Spleen (tissue), 11 donors: ENCODE results near the gene GINM1. TPM values are rescaled to one million over a fixed set of nuclear protein-coding genes. Genes with fewer than 3 reads are reported as not detected.

Experiments used
- DNase-seq: peaks from one replicate; pipeline ENCODE4 v3.0.0-alpha.2; 2020
- H3K27ac ChIP-seq, 8 donors: fragments of 200-600 bp; sonication (generic) in 7 of 8; 1 replicate in 4 of 8; 2 replicates in 4 of 8; pipeline versions ENCODE4 v1.5.0 to v1.8.0; 2016 to 2021; ENCODE audit warnings: inconsistent platforms in 4 of 8, mild to moderate bottlenecking in 4 of 8, moderate library complexity in 1 of 8
- H3K27me3 ChIP-seq, 7 donors: fragments of 200-600 bp; sonication (generic) in 6 of 7; replicated peaks in 1 of 7; 1 replicate in 4 of 7; 2 replicates in 3 of 7; pipeline versions ENCODE4 v1.5.0 to v1.8.0; 2016 to 2021; ENCODE audit warnings: inconsistent platforms in 3 of 7, mild to moderate bottlenecking in 1 of 7
- H3K36me3 ChIP-seq, 6 donors: fragments of 200-600 bp; sonication (generic) in 5 of 6; 1 replicate in 4 of 6; 2 replicates in 2 of 6; pipeline versions ENCODE4 v1.5.0 to v1.8.0; 2016 to 2021; ENCODE audit warnings: inconsistent platforms in 2 of 6
- H3K4me1 ChIP-seq, 6 donors: fragments of 200-600 bp; sonication (generic) in 5 of 6; 1 replicate in 3 of 6; 2 replicates in 3 of 6; pipeline versions ENCODE4 v1.5.0 to v1.8.0; 2016 to 2021; ENCODE audit warnings: inconsistent platforms in 3 of 6
- H3K4me3 ChIP-seq, 8 donors: fragments of 200-600 bp; sonication (generic) in 7 of 8; 1 replicate in 4 of 8; 2 replicates in 4 of 8; pipeline versions ENCODE4 v1.5.0 to v1.8.0; 2016 to 2021; ENCODE audit warnings: inconsistent platforms in 4 of 8, mild to moderate bottlenecking in 4 of 8, moderate library complexity in 2 of 8
- H3K9me3 ChIP-seq, 8 donors: fragments of 200-600 bp; sonication (generic) in 7 of 8; 1 replicate in 4 of 8; 2 replicates in 4 of 8; pipeline versions ENCODE4 v1.5.0 to v1.8.0; 2016 to 2021; ENCODE audit warnings: inconsistent platforms in 4 of 8
- POLR2A ChIP-seq, 3 donors: fragments of 450-650 bp; IDR thresholded peaks; one replicate each; pipeline ENCODE4 v1.5.1; 2017; ENCODE audit warnings: antibody characterized with exemption in 3 of 3, mild to moderate bottlenecking in 1 of 3
- POLR2AphosphoS5 ChIP-seq, 3 donors: sonication (generic); formaldehyde crosslinking; IDR thresholded peaks; one replicate each; pipeline ENCODE4 v1.5.1; 2017; ENCODE audit warnings: antibody characterized with exemption in 3 of 3
- WGBS, 5 donors: extraction: QIAGEN DNeasy Blood & Tissue Kit in 3 of 5; methylation state at CpG; one replicate each; pipeline versions ENCODE4 v1.1.5 to v1.1.7; 2013 to 2018; 5-methylcytosine and 5-hydroxymethylcytosine counted together
- intact Hi-C: fragments of 100-400 bp; cut with DNase I; formaldehyde crosslinking; loops from one replicate; pipeline ENCODE4 v1.15.0; 2023; ENCODE audit warnings: low total_unique reads
- polyA plus RNA-seq, 3 donors: library from polyadenylated mRNA; stranded (reverse); fragments of 200-250 nt; gene quantifications; one replicate each; pipeline ENCODE4 v1.2.1, GENCODE V29; 2013
- total RNA-seq, 7 donors: library from RNA; depleted of rRNA in 3 of 7; stranded (reverse); fragments of >200 nt in 3 of 7; fragmentation: NEBNext Ultra II Directional in 4 of 7; extraction: Animal tissue kit (Norgen Biotek cat#: 25700) in 4 of 7; gene quantifications; one replicate each; pipeline versions ENCODE4 v1.1.0 to v1.2.1, GENCODE V29; 2016 to 2021
- TF ChIP-seq, protein P1 (sequence below), 11 experiments: fragments of 200-600 bp in 7 of 11; fragments of 450-650 bp in 4 of 11; sonication (generic) in 4 of 11; IDR thresholded peaks in 8 of 11; conservative IDR thresholded peaks in 3 of 11; 1 replicate in 7 of 11; 2 replicates in 4 of 11; pipeline versions ENCODE4 v1.4.0 to v1.8.0; 2016 to 2021; ENCODE audit warnings: antibody characterized with exemption in 11 of 11, inconsistent platforms in 4 of 11, mild to moderate bottlenecking in 1 of 11
- donor health status: healthy with polysubstance abuse.
- donor health status: DM: no; HTN: no; CAD: no; lungs with moderate emphysema.
- donor health status: DM: no; HTN: no; CAD: no.
- donor health status: Bipolar disorder and iron deficiency.
- donor health status: healthy.
- donor health status: DM: no; HTN: no; CAD: no.
- donor health status: DM: yes; HTN: yes; CAD: no.

The GINM1 gene
- total and polyA plus RNA-seq, 10 donors: 16.7 to 47.7 (median 31.1) TPM

DNA sequence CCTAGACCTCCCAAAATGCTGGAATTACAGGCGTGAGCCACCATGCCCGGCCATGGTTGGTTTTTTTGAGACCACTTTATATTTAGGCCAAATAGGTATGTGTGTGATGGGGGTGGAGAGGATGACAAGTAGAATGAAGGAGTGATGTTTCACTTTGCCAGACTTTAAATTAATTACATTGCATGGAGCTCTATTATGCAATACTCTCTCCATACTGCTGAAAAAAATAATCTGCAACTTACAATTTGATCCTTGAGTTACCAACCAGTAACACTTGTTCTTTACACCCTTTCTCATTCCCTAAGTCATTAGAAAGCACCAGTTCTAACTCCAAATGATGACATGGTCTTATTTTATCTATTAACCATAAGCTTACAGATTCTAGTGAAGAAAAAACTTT is 26.8 kb downstream of the GINM1 start:
- no peaks in the 10 kb centered on the region for H3K4me1 ChIP-seq
- H3K36me3 ChIP-seq: peaks cover 3 to 100% (median 75%) of the 10 kb centered on the region in 6 donors
- DNase-seq: no peak
- TF ChIP-seq POLR2AphosphoS5 (IDR thresholded peaks at IDR 0.05): no peak
- TF ChIP-seq, protein P1, sequence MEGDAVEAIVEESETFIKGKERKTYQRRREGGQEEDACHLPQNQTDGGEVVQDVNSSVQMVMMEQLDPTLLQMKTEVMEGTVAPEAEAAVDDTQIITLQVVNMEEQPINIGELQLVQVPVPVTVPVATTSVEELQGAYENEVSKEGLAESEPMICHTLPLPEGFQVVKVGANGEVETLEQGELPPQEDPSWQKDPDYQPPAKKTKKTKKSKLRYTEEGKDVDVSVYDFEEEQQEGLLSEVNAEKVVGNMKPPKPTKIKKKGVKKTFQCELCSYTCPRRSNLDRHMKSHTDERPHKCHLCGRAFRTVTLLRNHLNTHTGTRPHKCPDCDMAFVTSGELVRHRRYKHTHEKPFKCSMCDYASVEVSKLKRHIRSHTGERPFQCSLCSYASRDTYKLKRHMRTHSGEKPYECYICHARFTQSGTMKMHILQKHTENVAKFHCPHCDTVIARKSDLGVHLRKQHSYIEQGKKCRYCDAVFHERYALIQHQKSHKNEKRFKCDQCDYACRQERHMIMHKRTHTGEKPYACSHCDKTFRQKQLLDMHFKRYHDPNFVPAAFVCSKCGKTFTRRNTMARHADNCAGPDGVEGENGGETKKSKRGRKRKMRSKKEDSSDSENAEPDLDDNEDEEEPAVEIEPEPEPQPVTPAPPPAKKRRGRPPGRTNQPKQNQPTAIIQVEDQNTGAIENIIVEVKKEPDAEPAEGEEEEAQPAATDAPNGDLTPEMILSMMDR (IDR thresholded peaks at IDR 0.05 in 8 of 11, conservative IDR thresholded peaks at IDR 0.05 in 3 of 11): no peak
- no peak for TF ChIP-seq POLR2A (IDR thresholded peaks at IDR 0.05)
- no peak overlapping the region for H3K27ac ChIP-seq
- no peaks in the 10 kb centered on the region for H3K9me3 ChIP-seq
- intact Hi-C loops: no loop called here
- no peak overlapping the region for H3K4me3 ChIP-seq
- 93 to 97% (median 96%) methylated on average over 2 of the region's 2 CpGs for WGBS, 5 donors
- no peaks in the 10 kb centered on the region for H3K27me3 ChIP-seq

DNA sequence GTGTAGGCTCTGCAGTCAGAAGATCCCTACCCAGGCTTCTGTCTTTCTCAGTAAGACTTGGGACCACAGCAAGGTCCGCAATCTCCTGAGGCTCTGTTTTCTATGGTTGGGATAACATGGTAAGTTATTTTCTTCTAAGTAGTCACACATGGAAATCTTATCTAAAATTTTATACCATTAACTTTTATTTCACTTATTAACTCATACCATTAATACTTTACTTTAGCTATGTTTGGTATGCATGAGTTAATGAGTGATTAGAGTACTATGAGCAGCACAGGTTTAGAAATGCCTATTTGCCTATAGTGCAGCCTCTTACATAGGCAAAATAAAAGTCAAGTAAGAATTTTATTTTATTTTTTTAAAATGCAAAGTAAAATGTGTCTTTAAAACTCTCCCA is 27.2 kb downstream of the GINM1 start:
- Histone ChIP-seq H3K27me3 (no peaks in the 10 kb centered on the region), H3K27ac (no peak overlapping the region), H3K9me3 (no peaks in the 10 kb centered on the region), H3K4me1 (no peaks in the 10 kb centered on the region), H3K36me3 (peaks cover 3 to 100% (median 75%) of the 10 kb centered on the region in 6 donors), H3K4me3 (no peak overlapping the region)
- TF ChIP-seq POLR2A (IDR thresholded peaks at IDR 0.05) (no peak), POLR2AphosphoS5 (IDR thresholded peaks at IDR 0.05) (no peak)
- TF ChIP-seq, protein P1 (IDR thresholded peaks at IDR 0.05 in 8 of 11, conservative IDR thresholded peaks at IDR 0.05 in 3 of 11): no peak
- intact Hi-C loops: no loop called here
- DNase-seq: no peak
- 95 to 100% (median 96%) methylated on average over 1 of the region's 1 CpG for WGBS, 5 donors

DNA sequence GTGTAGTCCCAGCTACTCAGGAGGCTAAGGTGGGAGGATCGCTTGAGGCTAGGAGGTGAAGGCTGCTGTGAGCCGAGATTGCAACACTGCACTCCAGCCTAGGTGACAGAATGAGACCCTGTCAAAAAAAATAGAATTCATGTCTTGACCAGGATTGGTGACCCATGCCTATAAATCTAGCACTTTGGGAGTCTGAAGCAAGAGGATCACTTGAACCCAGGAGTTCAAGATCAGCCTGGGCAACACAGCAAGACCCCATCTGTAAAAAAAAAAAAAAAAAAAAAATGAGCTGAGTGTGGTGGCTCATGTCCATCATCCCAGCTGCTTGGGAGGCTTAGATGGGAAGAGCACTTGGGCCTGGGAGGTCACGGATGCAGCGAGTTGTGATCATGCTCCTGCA is 34.3 kb downstream of the GINM1 start:
- Histone ChIP-seq H3K4me1 (no peaks in the 10 kb centered on the region), H3K27me3 (no peaks in the 10 kb centered on the region), H3K9me3 (no peaks in the 10 kb centered on the region), H3K36me3 (peaks cover 5 to 91% (median 45%) of the 10 kb centered on the region in 6 donors), H3K4me3 (no peak overlapping the region), H3K27ac (no peak overlapping the region)
- no peak for DNase-seq
- TF ChIP-seq POLR2AphosphoS5 (IDR thresholded peaks at IDR 0.05): no peak
- TF ChIP-seq POLR2A (IDR thresholded peaks at IDR 0.05): no peak
- TF ChIP-seq, protein P1 (IDR thresholded peaks at IDR 0.05 in 8 of 11, conservative IDR thresholded peaks at IDR 0.05 in 3 of 11): no peak
- 98 to 99% (median 98%) methylated on average over 4 of the region's 4 CpGs for WGBS, 5 donors
- intact Hi-C loops: no loop called here

DNA sequence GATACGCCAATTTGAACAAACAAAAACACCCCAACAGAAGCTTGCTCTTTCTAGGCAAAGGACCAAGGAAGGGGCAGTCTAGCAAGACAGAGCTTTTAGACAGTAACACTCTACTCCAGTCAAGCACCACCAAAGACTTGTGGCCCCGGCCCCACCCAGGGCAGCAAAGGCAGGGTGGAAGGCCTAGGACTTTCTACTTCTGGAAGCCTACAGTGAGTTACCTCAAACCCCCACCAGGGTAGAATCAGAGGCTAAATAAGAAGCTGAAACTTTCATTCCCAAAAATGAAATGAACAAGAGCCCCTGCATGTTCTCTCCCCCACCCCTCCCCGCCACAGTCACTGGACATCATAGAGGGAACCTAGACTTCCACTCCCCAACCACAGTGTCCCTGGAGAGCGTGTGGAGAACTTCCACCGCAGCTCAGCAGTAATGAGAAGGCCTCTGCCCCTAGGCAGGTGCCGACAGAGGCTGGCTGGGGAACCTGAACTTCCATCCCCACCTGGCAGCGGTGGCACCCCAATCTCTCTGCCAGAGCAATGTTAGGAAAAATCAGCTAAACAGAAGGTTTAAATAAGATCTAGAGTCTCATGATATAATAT is 42.3 kb downstream of the GINM1 start:
- Histone ChIP-seq H3K9me3 (peaks cover 0 to 10% (median 5%) of the 10 kb centered on the region in 8 donors), H3K4me3 (no peak overlapping the region), H3K27me3 (no peaks in the 10 kb centered on the region), H3K4me1 (peaks cover 0 to 6% (median 0%) of the 10 kb centered on the region in 6 donors), H3K27ac (no peak overlapping the region), H3K36me3 (peaks cover 0 to 49% (median 5%) of the 10 kb centered on the region in 6 donors)
- 77 to 85% (median 82%) methylated on average over 7 of the region's 7 CpGs for WGBS, 5 donors
- no peak for DNase-seq
- intact Hi-C loops: no loop called here
- TF ChIP-seq POLR2A (IDR thresholded peaks at IDR 0.05) (no peak), POLR2AphosphoS5 (IDR thresholded peaks at IDR 0.05) (no peak)
- TF ChIP-seq, protein P1 (IDR thresholded peaks at IDR 0.05 in 8 of 11, conservative IDR thresholded peaks at IDR 0.05 in 3 of 11): no peak
